Fibroblast of lung (primary cell): ENCODE results near the gene USP44.

Source experiments
- EZH2 ChIP-seq: IDR thresholded peaks from 2 replicates; pipeline ENCODE4 v1.5.1; 2012; ENCODE audit warnings: low read length, control low read depth, mild to moderate bottlenecking; ENCODE audit errors: missing control alignments
- TF ChIP-seq, protein P1 (sequence below), 2 donors: IDR thresholded peaks in 1 of 2; conservative IDR thresholded peaks in 1 of 2; 1 replicate in 1 of 2; 2 replicates in 1 of 2; pipeline ENCODE4 v1.5.1; 2011 to 2012; ENCODE audit warnings: low read length in 2 of 2, control low read depth in 1 of 2, inconsistent platforms in 1 of 2, low read depth in 1 of 2, mild to moderate bottlenecking in 1 of 2

DNA sequence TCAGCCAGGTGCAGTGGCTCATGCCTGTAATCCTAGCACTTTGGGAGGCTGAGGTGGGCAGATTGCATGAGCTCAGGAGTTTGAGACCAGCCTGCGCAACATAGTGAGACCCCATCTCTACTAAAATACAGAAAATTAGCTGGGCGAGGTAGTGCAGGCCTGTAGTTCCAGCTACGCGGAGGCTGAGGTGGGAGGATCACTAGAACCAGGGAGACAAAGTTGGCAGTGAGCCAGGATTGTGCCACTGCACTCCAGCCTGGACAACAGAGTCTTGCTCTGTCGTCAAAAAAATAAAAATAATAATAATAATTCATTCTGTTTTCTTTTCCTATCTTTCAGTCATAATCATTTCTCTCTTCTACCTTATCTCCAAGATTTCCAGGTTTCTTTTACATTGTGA is 48.6 kb upstream of the USP44 start:
- TF ChIP-seq, protein P1, sequence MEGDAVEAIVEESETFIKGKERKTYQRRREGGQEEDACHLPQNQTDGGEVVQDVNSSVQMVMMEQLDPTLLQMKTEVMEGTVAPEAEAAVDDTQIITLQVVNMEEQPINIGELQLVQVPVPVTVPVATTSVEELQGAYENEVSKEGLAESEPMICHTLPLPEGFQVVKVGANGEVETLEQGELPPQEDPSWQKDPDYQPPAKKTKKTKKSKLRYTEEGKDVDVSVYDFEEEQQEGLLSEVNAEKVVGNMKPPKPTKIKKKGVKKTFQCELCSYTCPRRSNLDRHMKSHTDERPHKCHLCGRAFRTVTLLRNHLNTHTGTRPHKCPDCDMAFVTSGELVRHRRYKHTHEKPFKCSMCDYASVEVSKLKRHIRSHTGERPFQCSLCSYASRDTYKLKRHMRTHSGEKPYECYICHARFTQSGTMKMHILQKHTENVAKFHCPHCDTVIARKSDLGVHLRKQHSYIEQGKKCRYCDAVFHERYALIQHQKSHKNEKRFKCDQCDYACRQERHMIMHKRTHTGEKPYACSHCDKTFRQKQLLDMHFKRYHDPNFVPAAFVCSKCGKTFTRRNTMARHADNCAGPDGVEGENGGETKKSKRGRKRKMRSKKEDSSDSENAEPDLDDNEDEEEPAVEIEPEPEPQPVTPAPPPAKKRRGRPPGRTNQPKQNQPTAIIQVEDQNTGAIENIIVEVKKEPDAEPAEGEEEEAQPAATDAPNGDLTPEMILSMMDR (conservative IDR thresholded peaks at IDR 0.05 in 1 of 2, IDR thresholded peaks at IDR 0.05 in 1 of 2; ENCODE audit: low read depth in 1 of 2, low read length in 2 of 2) = no peak
- no peak for TF ChIP-seq EZH2
